Stimulated activated CD4-positive, alpha-beta T cell treated with anti-CD3 and anti-CD28 coated beads, Interleukin-1b, Interleukin-23, amount 100 ng/mL, for 4 hours (primary cell): ENCODE measurements around the gene OR5B17.
"Not testable (repeated sequence)": the region's sequence is repeated elsewhere in the genome, so short reads cannot be mapped to it uniquely, and the experiment has no call there.

Experiments
- DNase-seq, 2 donors: peaks; one replicate each; pipeline ENCODE4 v3.0.0-alpha.2; 2020; ENCODE audit warnings: low read depth in 2 of 2

OR5B17 gene

DNA sequence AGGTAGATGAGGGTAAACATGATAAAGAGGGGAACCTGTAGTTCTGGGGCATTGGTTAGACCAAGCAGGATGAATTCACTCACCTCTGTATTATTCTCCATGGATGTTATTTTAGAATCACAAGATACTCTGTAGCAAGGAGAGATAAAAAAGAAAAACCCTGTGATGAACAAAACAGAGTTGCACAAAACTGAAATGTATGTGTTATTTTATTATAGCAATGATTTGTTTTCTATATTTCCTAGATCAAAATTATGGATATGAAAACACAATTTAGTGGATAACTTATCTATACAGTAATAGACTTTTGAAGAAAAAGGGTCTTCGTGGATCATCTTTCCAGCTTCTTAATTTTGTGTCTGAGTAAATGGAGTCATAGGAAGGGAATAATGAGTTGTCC lies at the start of gene OR5B17:
TSS of gene OR5B17 (minus strand) at position 101 of the 400 bp plus-strand sequence. CDS start at position 101, 0 bp downstream.
- no peak for DNase-seq

DNA sequence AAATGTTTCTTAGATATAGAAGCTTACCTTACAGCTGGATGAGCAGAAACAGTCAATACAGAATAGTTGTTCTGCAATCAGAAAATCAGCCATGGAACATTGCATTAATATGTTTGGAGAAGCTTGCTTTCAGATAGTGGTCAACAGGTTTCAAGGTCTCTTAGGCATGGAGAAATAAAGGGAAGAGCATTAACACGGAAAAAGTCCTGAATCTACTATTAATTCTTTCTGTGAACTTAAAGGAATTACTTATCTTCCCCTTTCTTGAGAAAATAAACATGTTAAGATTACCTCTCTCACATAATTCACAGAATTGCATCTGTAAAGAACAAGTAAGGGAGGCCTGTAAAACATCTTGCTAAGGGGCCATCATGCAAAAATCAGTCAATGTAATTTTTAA lies 47.9 kb upstream of the OR5B17 start, which contains the start of gene OR5B3:
TSS of gene OR5B3 (minus strand) at position 101 of the 400 bp plus-strand sequence. CDS start 3,465 bp downstream, outside the sequence.
- DNase-seq: no peak

GRCh38 chr11:58399622-58400021 lies 40.8 kb upstream of the OR5B17 start:
- not testable (repeated sequence) for DNase-seq

GRCh38 chr11:58395581-58395980 lies 36.7 kb upstream of the OR5B17 start:
- DNase-seq: no peak

DNA sequence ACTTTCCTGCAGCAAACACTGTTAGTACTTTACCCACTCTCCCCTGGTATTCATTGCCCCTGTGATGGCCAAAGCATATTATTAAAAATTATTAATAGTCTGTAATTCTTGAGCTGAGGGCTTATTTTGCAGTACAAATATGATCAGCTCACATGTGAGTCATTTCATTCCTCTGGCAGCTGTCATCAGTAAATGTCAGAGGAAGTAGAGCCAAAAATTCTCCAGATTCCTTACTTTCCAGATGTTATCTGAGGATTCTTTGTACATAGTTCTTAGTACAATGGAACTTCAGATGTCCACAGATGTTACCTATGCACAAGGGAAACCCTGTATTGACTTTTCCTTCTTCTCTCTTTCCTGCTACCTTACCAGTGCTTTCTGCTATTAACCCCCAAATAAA lies 35.3 kb upstream of the OR5B17 start:
- DNase-seq: no peak

DNA sequence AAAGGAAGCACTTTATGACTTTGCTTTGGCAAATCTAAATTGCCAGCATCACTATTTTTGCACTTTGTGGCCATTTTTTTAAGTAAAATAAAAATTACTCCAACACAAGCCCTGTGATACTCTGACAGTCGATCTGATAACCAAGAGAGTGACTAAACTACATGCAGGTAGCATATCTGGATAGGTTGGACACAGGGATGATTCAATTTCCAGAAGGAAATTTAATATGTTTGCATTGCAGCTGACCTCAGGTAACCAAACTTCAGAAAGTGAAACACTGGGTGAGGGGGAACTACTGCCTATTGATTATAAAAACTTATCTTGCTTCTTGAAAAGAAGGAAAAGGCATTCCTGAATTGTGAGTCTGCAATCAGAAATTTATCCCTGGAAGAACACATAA lies 33.9 kb upstream of the OR5B17 start:
- DNase-seq: no peak

GRCh38 chr11:58391879-58392278 lies 33.0 kb upstream of the OR5B17 start:
- DNase-seq: no peak

DNA sequence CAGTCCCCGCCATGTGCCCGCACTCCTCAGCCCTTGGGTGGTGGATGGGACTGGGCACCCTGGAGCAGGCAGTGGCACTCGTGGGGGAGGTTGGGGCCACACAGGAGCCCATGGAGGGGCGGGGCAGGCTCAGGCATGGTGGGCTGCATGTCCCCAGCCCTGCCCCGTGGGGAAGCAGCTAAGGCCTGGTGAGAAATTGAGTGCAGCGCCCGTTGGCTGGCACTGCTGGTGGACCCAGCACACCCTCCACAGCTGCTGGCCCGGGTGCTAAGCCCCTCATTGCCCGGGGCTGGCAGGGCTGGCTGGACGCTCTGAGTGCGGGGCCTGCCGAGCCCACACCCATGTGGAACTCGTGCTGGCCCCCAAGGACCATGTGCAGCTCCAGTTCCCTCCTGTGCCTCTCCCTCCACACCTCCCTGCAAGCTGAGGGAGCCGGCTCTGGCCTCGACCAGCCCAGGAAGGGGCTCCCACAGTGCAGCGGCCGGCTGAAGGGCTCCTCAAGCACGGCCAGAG lies 31.7 kb upstream of the OR5B17 start:
- DNase-seq: no peak

DNA sequence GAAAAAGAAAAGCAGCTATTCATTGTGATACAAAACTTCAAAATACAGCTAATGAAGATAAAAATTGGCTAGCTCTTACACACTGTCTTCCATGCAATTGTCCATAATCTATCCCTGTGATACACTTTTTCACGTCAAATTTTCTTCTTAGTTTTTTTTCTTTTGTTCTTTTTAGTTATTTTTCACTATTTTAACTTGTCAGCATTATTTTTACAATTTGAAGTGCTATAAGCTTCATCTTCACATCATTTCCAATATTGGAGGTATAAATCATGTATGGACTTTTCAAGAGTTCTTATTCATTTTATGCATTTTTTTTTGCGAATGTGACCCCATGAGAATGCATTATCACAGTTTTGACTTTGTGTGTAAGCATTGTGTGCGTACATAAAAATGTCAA lies 4.1 kb downstream of the OR5B17 start:
- no peak for DNase-seq

GRCh38 chr11:58345204-58345603 lies 13.7 kb downstream of the OR5B17 start:
- no peak for DNase-seq

DNA sequence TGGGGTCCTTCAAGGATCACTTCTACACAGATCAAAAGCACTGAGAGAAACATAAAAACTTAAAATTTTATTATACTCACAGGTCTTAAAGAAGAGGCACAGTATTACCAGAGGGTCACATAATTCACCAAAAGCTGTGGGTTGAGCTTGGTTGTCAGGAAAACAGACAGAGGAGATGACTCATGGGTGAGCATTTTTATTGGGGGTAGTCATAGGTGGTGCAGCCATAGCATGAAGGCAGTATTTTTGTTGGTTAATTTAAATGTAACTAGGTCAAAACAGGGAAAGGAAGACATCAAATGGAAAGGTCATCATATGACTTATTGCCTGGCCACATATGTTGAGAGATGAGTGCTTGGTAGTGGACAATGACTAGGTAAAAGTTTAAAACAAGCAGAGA lies 24.2 kb downstream of the OR5B17 start:
- no peak for DNase-seq

GRCh38 chr11:58330861-58331260 lies 28.0 kb downstream of the OR5B17 start:
- no peak for DNase-seq

DNA sequence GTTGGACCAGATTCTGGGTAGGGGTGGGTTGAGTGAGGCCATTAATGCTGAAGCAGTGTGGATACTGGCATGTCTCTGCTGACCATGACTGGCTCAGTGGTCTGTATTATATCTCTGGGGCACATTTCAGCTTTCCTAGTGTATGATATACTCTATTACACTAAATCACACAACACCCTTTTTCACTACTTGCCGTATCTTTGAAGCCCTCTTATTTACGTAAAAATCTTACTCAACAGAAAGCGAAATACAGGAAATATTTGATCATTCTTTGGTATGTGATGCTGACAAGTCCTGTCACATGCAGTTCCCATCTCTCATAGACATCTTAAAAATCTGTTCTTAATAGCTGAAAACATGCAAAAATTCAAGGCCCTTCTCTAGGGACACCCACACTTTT lies 40.3 kb downstream of the OR5B17 start:
- no peak for DNase-seq

DNA sequence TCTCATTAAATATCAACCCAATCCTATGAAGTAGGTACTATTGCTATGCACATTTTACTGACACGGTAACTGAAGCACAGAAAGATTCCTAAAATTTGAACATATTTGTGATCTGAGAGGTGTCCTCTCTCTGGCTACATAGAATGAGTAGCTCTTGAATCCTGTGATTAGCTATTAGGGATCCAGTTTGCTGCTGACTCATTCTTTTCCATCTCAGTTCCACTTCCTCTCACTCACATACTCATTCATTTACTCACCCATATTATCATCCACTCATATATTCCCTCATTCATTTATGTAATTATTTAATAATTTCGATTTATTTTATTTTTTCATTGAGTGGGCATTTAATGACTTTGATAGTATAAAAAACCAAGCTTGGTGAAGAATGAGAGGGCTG lies 42.7 kb downstream of the OR5B17 start:
- no peak for DNase-seq
